PC-3 (cell line): ENCODE measurements around the gene DCAKD. TPM values are rescaled to one million over a fixed set of nuclear protein-coding genes. Genes with fewer than 3 reads are reported as not detected.

ENCODE experiments used
- ATAC-seq: fragments of 200-7000 bp; cut with Tn5 transposase; 2 replicates; pipeline ENCODE4 v1.9.1; 2020; ENCODE audit warnings: mild to moderate bottlenecking, moderate library complexity
- BruUV-seq: library from RNA; stranded (reverse); fragments of 400-500 nt; replicated peaks from 2 replicates; lab custom pipeline; 2021; lab: Mats Ljungman, UMichigan
- CTCF ChIA-PET: fragments of 300-600 bp; sonication (Branson Sonifier 250); formaldehyde crosslinking; loops from one replicate; lab custom pipeline; 2022; ENCODE audit warnings: antibody characterized with exemption; lab: Charles Lee
- POLR2A ChIA-PET: fragments of 300-600 bp; sonication (Branson Sonifier 250); formaldehyde crosslinking; loops from one replicate; lab custom pipeline; 2022; ENCODE audit warnings: antibody characterized with exemption; ENCODE audit not compliant: unreplicated experiment; lab: Charles Lee
- DNase-seq: peaks from one replicate; pipeline ENCODE4 v3.0.0-alpha.2; 2015
- H2AFZ ChIP-seq: fragments of 300-600 bp; sonication (generic); 2 replicates; pipeline ENCODE4 v1.6.0; 2016; ENCODE audit warnings: antibody characterized with exemption, low read length
- H3F3A ChIP-seq: fragments of 300-600 bp; sonication (generic); one replicate; pipeline ENCODE4 v1.6.0; 2017; ENCODE audit warnings: antibody characterized with exemption, low read length, control low read depth, mild to moderate bottlenecking; ENCODE audit not compliant: unreplicated experiment
- H3K27ac ChIP-seq: fragments of 300-600 bp; sonication (generic); 2 replicates; pipeline ENCODE4 v1.5.1; 2016; ENCODE audit warnings: mild to moderate bottlenecking, low read length
- H3K27me3 ChIP-seq: fragments of 300-600 bp; sonication (generic); 2 replicates; pipeline ENCODE4 v1.6.1; 2016; ENCODE audit warnings: low read length, mixed read lengths
- H3K36me3 ChIP-seq: fragments of 300-600 bp; sonication (generic); 2 replicates; pipeline ENCODE4 v1.6.1; 2016; ENCODE audit warnings: low read depth, mixed run types, low read length, mixed read lengths
- H3K4me1 ChIP-seq: fragments of 300-600 bp; sonication (generic); 2 replicates; pipeline ENCODE4 v1.5.1; 2016; ENCODE audit warnings: low read length; ENCODE audit not compliant: insufficient read depth
- H3K4me2 ChIP-seq: fragments of 300-600 bp; sonication (generic); 2 replicates; pipeline ENCODE4 v1.6.0; 2016; ENCODE audit warnings: low read length
- H3K4me3 ChIP-seq: fragments of 300-600 bp; sonication (generic); 2 replicates; pipeline ENCODE4 v1.5.1; 2016; ENCODE audit warnings: mild to moderate bottlenecking, low read length, mixed read lengths
- H3K79me2 ChIP-seq: fragments of 300-600 bp; sonication (generic); 2 replicates; pipeline ENCODE4 v1.6.1; 2017; ENCODE audit warnings: low read length, mixed read lengths
- H3K9ac ChIP-seq: fragments of 300-600 bp; sonication (generic); 2 replicates; pipeline ENCODE4 v1.6.0; 2016; ENCODE audit warnings: mild to moderate bottlenecking, low read length
- H3K9me2 ChIP-seq: fragments of 300-600 bp; sonication (generic); replicated peaks from 2 replicates; pipeline ENCODE4 v1.6.1; 2016; ENCODE audit warnings: mixed run types, low read length, mixed read lengths
- H3K9me3 ChIP-seq: fragments of 300-600 bp; sonication (generic); 2 replicates; pipeline ENCODE4 v1.6.1; 2016; ENCODE audit warnings: low read length, mixed read lengths
- H4K20me1 ChIP-seq: fragments of 300-600 bp; sonication (generic); 2 replicates; pipeline ENCODE4 v1.6.1; 2016; ENCODE audit warnings: low read length, mixed read lengths
- CTCF ChIP-seq: fragments of 300-600 bp; sonication (generic); conservative IDR thresholded peaks from 2 replicates; pipeline ENCODE4 v1.5.1; 2017; ENCODE audit warnings: antibody characterized with exemption, low read depth, mild to moderate bottlenecking, low read length
- EZH2 ChIP-seq: fragments of 300-600 bp; sonication (generic); IDR thresholded peaks from one replicate; pipeline ENCODE4 v1.6.1; 2017; ENCODE audit warnings: antibody characterized with exemption, mild to moderate bottlenecking, low read length; ENCODE audit not compliant: unreplicated experiment
- EZH2phosphoT487 ChIP-seq: fragments of 300-600 bp; sonication (generic); IDR thresholded peaks from 2 replicates; pipeline ENCODE4 v1.6.1; 2018; ENCODE audit warnings: mild to moderate bottlenecking, antibody characterized with exemption, low read length, borderline replicate concordance
- intact Hi-C: fragments of 100-400 bp; cut with micrococcal nuclease; formaldehyde crosslinking; loops from 2 replicates; pipeline ENCODE4 v1.9.0; 2023
- total RNA-seq: library from RNA; depleted of rRNA; stranded (reverse); fragments of >200 nt; gene quantifications from 2 replicates; pipeline ENCODE4 v1.2.3, GENCODE V29; 2014

Gene DCAKD
- total RNA-seq, 1 experiment from 2014 or later: 56.2 TPM

DNA sequence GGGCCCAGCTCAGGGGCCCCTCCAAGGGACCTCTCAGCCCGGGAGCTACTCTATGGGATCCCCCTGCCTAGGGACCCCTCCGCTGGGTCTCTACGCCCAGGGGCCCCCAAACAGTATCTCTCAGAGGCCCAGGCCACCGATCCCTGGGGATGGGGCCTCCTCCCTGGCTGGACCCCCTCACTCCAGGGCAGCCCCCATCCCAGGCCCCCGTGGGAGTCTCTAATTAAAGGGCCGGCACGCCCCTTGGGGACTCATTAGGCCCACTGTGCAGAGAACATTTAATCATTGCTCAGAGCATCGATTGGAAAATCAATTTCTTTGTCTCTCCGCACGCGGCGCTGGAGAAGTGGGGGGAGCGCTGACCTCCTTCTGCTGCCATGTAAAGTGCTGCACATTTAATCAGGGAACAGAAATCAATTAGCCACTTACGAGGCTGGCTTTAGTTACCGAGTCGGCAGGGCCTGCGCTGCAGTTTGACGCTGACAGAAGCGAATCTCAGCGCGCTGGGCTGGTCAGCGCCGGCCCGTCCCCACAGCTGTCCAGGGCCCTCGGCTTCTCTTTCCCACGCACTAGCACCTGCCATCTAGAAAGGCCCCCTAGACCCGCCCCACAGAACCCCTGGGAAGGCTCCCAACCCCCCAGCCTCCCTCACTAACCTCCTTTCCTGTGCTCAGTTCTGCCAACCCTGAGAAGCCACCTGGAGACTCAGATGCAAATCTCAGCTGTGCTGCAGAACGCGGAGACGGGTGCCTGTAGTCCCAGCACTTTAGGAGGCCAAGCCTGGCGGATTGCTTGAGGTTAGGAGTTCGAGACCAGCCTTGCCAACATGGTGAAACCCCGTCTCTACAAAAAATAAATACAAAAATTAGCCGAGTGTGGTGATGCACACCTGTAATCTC is 63.1 kb downstream of the DCAKD start:
- Histone ChIP-seq H3K27ac (no peak overlapping the region), H3K9ac (no peak overlapping the region), H3K4me2 (no peak overlapping the region), H4K20me1 (no peaks in the 10 kb centered on the region), H3K36me3 (no peaks in the 10 kb centered on the region), H2AFZ (no peak overlapping the region), H3K4me1 (peaks cover 9% of the 10 kb centered on the region; the same call in 1 of the 2 replicates), H3K79me2 (no peaks in the 10 kb centered on the region), H3K9me3 (no peaks in the 10 kb centered on the region), H3K9me2 (no peaks in the 10 kb centered on the region), H3K27me3 (no peaks in the 10 kb centered on the region), H3K4me3 (no peak overlapping the region), H3F3A (no peaks in the 10 kb centered on the region)
- intact Hi-C loops: no loop called here
- ATAC-seq (no peak), DNase-seq (no peak)
- ChIA-PET CTCF (no interaction called here), POLR2A (interaction anchor here (0.6 kb wide), 1 partner anchor 20 kb away, joined by 11 read pairs; the partner anchor contains the start of gene C1QL1)
- TF ChIP-seq EZH2phosphoT487 (no peak), EZH2 (no peak), CTCF (no peak)
- no TSS peak for BruUV-seq

GRCh38 chr17:44983563-44983962 is 67.9 kb downstream of the DCAKD start:
- no peak for ATAC-seq
- Histone ChIP-seq H3K4me2 (no peak overlapping the region), H3K79me2 (no peaks in the 10 kb centered on the region), H3K9ac (no peak overlapping the region), H3K36me3 (no peaks in the 10 kb centered on the region), H3K4me1 (peaks cover 23% of the 10 kb centered on the region), H3F3A (peaks cover 10% of the 10 kb centered on the region), H3K27ac (no peak overlapping the region), H3K4me3 (no peak overlapping the region), H3K27me3 (no peaks in the 10 kb centered on the region), H3K9me3 (no peaks in the 10 kb centered on the region), H2AFZ (no peak overlapping the region), H4K20me1 (no peaks in the 10 kb centered on the region), H3K9me2 (no peaks in the 10 kb centered on the region; the same call in 1 of the 2 replicates)
- no peak for DNase-seq
- TF ChIP-seq EZH2phosphoT487 (no peak), CTCF (no peak), EZH2 (no peak)
- CTCF ChIA-PET: interaction anchor here (0.6 kb wide), 1 partner anchor 10 kb away, joined by 10 read pairs; no protein-coding TSS in a partner anchor
- no TSS peak for BruUV-seq
- intact Hi-C loops: no loop called here
- POLR2A ChIA-PET: no interaction called here
